Cortex of kidney (tissue), 1 donor: ENCODE data around the gene STEAP1B.
"Not testable (repeated sequence)": the region's sequence is repeated elsewhere in the genome, so short reads cannot be mapped to it uniquely, and the experiment has no call there.

ENCODE experiments used
- DNase-seq: peaks from one replicate; lab custom pipeline; 2025; lab: John Stamatoyannopoulos, UW

STEAP1B gene

GRCh38 chr7:22499888-22500689, at the start of gene STEAP1B:
Gene STEAP1B (minus strand): TSS chr7:22500188. CDS start chr7:22494855, 5,333 bp downstream.
- DNase-seq, result not testable (repeated sequence)

- DNase-seq, result no peak
Measured at GRCh38 chr7:22549051-22549450, 49.1 kb upstream of the STEAP1B start.

GRCh38 chr7:22548313-22548712, 48.3 kb upstream of the STEAP1B start:
- DNase-seq, result no peak

GRCh38 chr7:22546769-22547168, 46.8 kb upstream of the STEAP1B start:
- no peak for DNase-seq

GRCh38 chr7:22545529-22545928, 45.5 kb upstream of the STEAP1B start:
- no peak for DNase-seq

GRCh38 chr7:22544245-22544644, 44.3 kb upstream of the STEAP1B start:
- no peak for DNase-seq

GRCh38 chr7:22543169-22543568, 43.2 kb upstream of the STEAP1B start:
- no peak for DNase-seq

- no peak for DNase-seq
Measured at GRCh38 chr7:22542669-22543068, 42.7 kb upstream of the STEAP1B start.

- DNase-seq, result no peak
Measured at GRCh38 chr7:22542254-22542653, 42.3 kb upstream of the STEAP1B start.

- DNase-seq, result no peak
Measured at GRCh38 chr7:22541789-22542188, 41.8 kb upstream of the STEAP1B start.

- not testable (repeated sequence) for DNase-seq
Measured at GRCh38 chr7:22528537-22528936, 28.5 kb upstream of the STEAP1B start.

- DNase-seq, result not testable (repeated sequence)
Measured at GRCh38 chr7:22524353-22524947, 24.5 kb upstream of the STEAP1B start.

- DNase-seq, result not testable (repeated sequence)
Measured at GRCh38 chr7:22523478-22524352, 23.7 kb upstream of the STEAP1B start.

GRCh38 chr7:22519560-22519959, 19.6 kb upstream of the STEAP1B start:
- DNase-seq, result not testable (repeated sequence)

GRCh38 chr7:22516950-22517349, 17.0 kb upstream of the STEAP1B start:
- not testable (repeated sequence) for DNase-seq

- not testable (repeated sequence) for DNase-seq
Measured at GRCh38 chr7:22514963-22515362, 15.0 kb upstream of the STEAP1B start.

- DNase-seq, result not testable (repeated sequence)
Measured at GRCh38 chr7:22507320-22507719, 7.3 kb upstream of the STEAP1B start.

- DNase-seq, result not testable (repeated sequence)
Measured at GRCh38 chr7:22506316-22507020, 6.5 kb upstream of the STEAP1B start.

GRCh38 chr7:22504519-22504918, 4.5 kb upstream of the STEAP1B start:
- DNase-seq, result not testable (repeated sequence)

- DNase-seq, result not testable (repeated sequence)
Measured at GRCh38 chr7:22502104-22502503, 2.1 kb upstream of the STEAP1B start.

GRCh38 chr7:22501336-22501735, 1.3 kb upstream of the STEAP1B start:
- not testable (repeated sequence) for DNase-seq

GRCh38 chr7:22499044-22499443, 944 bp downstream of the STEAP1B start:
- DNase-seq, result no peak
